WTC11 (cell line): ENCODE results near the gene SPATA3.

Experiments
- MXD4 ChIP-seq: fragments of 250-450 bp; sonication (Bioruptor Pico); IDR thresholded peaks from 2 replicates; pipeline ENCODE4 v1.8.0; 2021; ENCODE audit warnings: mild to moderate bottlenecking, moderate library complexity, borderline replicate concordance
- ZNF416 ChIP-seq: fragments of 250-450 bp; sonication (Bioruptor Pico); IDR thresholded peaks from 2 replicates; pipeline ENCODE4 v1.9.0; 2021; ENCODE audit warnings: mild to moderate bottlenecking, inconsistent platforms

- TF ChIP-seq ZNF416: no peak
- no peak for TF ChIP-seq MXD4
These were observed 6.7 kb downstream of the SPATA3 start for GRCh38 chr2:231002641-231003040.
